Liver (tissue), 3 donors: Measurements from ENCODE around the gene ZNF536.

Experiments
- JUND ChIP-seq, 2 donors: IDR thresholded peaks; 2 replicates each; pipeline ENCODE4 v1.6.1; 2016; ENCODE audit warnings: antibody characterized with exemption in 2 of 2
- SP1 ChIP-seq: IDR thresholded peaks from 2 replicates; pipeline ENCODE4 v1.6.1; 2018; ENCODE audit warnings: antibody characterized with exemption, mild to moderate bottlenecking
- TAF1 ChIP-seq: conservative IDR thresholded peaks from 2 replicates; pipeline ENCODE4 v1.6.1; 2016; ENCODE audit warnings: antibody characterized with exemption, mild to moderate bottlenecking
- YY1 ChIP-seq: IDR thresholded peaks from 2 replicates; pipeline ENCODE4 v1.6.1; 2016; ENCODE audit warnings: antibody characterized with exemption, mild to moderate bottlenecking
- TF ChIP-seq, protein P1 (sequence below): fragments of 150-350 bp; IDR thresholded peaks from 2 replicates; pipeline ENCODE4 v1.5.1; 2017; ENCODE audit warnings: improper control_type of control experiment, low read depth, low read length; ENCODE audit not compliant: missing input control
- donor health status: healthy.
- donor health status: healthy.

DNA sequence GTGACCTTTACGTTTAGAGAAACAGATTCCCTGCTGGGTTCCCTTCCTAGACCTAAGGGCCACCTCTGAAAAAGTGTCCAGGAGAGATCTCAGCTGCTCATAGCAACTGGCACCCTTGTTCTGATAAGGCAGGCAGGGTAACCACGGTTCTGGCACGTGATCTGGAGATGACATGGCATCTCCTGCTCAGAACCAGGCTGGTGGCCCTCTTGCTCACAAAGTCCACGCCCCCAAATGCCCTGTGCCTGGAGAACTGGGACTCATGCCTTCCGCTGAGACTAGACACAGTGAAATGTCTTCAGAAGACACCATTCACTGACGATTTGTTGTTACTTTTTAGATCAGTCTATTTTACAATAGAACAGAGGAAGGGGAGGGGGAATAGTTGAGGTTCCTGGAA, 174.1 kb downstream of the ZNF536 start:
- TF ChIP-seq SP1 (no peak), TAF1 (no peak), YY1 (no peak), JUND (IDR thresholded peaks at IDR 0.05) (no peak)
- TF ChIP-seq, protein P1, sequence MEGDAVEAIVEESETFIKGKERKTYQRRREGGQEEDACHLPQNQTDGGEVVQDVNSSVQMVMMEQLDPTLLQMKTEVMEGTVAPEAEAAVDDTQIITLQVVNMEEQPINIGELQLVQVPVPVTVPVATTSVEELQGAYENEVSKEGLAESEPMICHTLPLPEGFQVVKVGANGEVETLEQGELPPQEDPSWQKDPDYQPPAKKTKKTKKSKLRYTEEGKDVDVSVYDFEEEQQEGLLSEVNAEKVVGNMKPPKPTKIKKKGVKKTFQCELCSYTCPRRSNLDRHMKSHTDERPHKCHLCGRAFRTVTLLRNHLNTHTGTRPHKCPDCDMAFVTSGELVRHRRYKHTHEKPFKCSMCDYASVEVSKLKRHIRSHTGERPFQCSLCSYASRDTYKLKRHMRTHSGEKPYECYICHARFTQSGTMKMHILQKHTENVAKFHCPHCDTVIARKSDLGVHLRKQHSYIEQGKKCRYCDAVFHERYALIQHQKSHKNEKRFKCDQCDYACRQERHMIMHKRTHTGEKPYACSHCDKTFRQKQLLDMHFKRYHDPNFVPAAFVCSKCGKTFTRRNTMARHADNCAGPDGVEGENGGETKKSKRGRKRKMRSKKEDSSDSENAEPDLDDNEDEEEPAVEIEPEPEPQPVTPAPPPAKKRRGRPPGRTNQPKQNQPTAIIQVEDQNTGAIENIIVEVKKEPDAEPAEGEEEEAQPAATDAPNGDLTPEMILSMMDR = no peak
